GM18951 (cell line): Measurements from ENCODE around the gene ADAM17.
"Not testable (repeated sequence)": the region's sequence is repeated elsewhere in the genome, so short reads cannot be mapped to it uniquely, and the experiment has no call there.

Source experiments
- POLR2A ChIP-seq: IDR thresholded peaks from 4 replicates; pipeline ENCODE4 v1.6.1; 2011; ENCODE audit warnings: mild to moderate bottlenecking; ENCODE audit not compliant: insufficient read length, insufficient read depth; ENCODE audit errors: extremely low read depth
- in situ Hi-C: fragments of 300-500 bp; cut with MboI; formaldehyde crosslinking; loops from one replicate; pipeline ENCODE4 v1.12.0; 2022; ENCODE audit warnings: low sequenced_read_pairs, mixed read lengths, inconsistent platforms; ENCODE audit not compliant: unreplicated experiment

Gene ADAM17

DNA sequence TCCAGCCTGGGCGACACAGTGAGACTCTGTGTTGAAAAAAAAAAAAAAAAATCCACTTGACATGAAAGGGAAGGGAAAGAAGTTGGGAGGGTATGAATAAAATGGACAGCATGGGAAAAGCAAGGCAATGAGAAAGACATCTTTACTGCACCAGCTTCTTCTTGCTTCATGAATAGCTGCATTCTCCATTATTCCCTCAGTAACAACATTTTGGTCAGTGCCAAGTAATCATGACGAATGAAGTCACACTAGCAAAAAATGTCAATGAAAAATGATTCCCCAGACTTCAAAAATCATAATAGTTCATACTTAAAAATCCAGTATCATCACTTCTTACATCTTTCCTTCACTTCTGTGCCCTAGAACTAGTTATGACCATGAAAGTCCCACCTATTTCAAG, 30.4 kb downstream of the ADAM17 start:
- in situ Hi-C loops, result no loop called here
- no peak for TF ChIP-seq POLR2A

DNA sequence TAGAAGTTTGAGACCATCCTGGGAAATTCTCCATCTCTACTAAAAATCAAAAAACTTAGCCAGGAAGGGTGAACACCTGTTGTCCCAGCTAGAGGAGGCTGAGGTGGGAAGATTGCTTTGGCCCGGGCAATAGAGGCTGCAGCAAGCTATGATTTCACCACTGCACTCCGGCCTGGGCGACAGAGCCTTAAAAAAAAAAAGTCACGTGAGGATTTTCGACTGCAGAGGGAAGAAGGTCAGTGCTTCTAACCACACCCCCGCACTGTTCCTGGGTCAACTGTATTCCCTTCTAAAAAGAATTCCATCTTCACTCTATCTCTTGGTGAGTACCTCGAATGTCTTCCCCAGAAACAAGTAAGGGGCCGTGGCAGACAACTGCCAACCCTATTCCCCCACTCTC, 31.3 kb downstream of the ADAM17 start:
- in situ Hi-C loops, result no loop called here
- TF ChIP-seq POLR2A, result no peak

DNA sequence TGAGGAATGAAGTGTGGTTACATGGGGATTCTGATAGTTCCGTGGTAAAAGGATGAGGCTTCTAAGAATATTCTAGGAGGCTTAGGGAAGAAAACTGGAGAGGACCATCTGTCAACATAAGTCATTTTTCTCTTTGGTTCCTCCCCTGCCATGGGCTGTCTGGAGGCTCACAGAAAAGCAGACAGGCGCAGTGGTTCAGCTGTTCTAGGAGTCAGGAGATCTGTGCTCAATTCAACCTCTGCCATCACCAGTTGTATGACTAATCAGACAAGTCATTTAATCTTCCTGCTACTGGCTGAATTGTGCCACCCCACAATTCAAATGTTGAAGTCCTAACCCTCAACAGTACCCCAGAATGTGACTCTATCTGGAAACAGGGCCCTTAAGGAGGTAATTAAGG, 36.4 kb downstream of the ADAM17 start:
- no peak for TF ChIP-seq POLR2A
- in situ Hi-C loops, result no loop called here

DNA sequence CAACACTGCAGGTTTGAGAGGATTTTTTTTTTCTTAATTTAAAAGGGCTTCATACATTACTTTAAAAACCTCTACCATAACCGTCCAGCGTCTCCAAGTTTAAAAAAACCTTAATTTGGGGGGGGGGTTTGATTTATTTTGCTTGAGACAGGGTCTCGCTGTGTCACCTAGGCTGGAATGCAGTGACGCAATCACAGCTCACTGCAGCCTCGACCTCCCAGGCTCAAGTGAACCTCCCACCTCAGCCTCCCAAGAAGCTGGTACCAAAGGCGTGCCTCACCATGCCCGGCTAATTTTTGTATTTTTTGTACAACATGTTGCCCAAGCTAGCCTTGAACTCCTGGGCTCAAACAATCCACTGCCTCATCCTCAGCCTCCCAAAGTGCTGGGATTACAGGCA, 36.9 kb downstream of the ADAM17 start:
- in situ Hi-C loops, result no loop called here
- TF ChIP-seq POLR2A, result no peak

DNA sequence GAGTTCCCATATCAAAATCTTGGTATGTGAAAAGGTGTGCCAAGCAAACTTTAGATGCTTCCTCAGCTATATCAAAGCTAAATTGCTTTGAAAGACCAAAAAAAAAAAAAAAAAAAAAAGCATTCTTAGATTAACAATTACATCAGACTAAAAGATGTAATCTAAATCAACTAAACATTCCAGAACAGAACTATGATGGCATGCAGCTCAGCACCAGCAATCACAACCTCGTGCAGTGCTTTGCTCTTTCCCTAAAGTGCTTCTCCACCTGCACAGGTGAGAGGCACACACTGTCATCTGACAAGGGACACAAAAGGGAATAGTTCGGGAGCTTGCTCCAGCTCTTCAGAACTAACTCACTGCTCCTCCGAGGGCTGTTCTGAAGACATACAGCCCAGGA, 37.5 kb downstream of the ADAM17 start:
- no peak for TF ChIP-seq POLR2A
- in situ Hi-C loops, result no loop called here

DNA sequence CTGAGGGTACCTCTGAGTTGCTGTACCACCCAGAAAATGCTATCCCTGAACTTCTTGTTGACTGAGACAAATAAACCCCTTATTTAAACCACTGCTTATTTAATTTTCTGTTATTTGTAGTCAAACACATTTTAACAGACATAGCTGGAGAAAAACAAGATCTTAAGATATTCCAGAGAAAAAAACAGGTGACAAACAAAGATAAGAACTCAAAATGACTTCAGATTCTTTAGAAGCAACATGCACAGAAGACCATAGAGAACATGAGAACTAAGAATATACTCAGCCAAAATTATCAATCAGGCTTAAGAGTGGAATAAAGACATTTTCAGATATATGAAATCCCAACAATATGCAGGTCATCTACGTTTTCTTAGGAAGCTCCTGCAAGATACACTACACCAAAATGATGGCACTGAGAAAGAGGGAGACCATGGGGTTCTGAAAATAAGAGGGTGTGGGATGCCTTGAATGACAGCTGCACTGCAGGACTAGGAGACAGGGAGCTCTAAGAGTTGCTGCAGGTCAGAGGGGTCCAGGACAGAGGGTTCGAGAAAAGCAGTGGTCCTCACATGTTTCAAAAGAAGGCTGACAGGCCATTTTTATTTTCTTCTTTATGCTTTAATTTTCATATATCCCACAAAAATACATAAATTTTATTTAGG, 38.4 kb downstream of the ADAM17 start:
- in situ Hi-C loops, result no loop called here
- no peak for TF ChIP-seq POLR2A

DNA sequence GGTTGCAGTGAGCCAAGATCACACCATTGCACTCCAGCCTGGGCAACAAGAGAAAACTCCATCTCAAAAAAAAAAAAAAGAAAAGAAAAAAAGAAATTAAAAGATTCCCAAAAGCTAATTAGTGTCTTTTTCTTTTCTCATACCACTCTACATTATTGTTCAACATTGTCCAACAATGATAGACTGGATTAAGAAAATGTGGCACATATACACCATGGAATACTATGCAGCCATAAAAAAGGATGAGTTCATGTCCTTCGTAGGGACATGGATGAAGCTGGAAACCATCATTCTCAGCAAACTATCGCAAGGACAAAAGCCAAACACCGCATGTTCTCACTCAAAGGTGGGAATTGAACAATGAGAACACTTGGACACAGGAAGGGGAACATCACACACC, 41.7 kb downstream of the ADAM17 start:
- in situ Hi-C loops, result not testable (repeated sequence)

DNA sequence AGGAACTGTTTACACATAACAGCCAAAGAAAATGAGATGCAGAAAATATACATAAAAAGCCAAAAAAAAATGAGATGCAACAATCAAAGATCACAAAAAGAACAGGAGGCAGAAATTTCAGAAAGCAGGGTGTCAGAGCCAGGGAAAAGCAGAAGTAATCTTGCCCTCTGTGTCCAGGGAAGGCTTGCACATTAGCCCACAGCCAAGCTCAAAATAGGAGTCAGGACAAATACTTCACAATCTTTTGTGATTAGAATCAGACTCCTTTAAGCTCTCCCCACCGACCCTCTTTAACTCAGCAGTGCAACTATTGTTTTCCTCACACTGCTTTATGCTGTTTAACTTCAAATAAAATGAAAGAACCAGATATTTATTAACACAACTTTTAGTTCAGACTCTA, 46.7 kb downstream of the ADAM17 start:
- TF ChIP-seq POLR2A, result no peak
- in situ Hi-C loops, result no loop called here

DNA sequence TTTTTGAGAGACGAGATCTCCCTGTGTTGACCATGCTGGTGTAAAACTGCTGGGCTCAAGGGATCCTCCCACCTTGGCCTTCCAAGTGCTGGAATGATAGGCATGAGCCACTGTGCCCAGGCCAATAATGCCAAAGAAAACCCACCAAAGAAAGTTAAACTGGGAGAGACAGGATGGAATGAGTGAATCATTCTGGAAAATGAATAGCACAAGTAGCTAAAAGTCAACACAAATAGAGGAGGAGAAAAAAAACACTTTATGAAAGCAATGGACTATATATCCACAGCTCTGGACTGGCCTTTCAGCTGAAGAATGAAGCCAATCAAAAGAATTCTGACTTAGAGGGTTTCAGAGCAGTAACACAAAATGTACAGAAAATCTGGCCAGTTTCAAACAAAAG, 57.4 kb downstream of the ADAM17 start:
- in situ Hi-C loops, result no loop called here
- no peak for TF ChIP-seq POLR2A

DNA sequence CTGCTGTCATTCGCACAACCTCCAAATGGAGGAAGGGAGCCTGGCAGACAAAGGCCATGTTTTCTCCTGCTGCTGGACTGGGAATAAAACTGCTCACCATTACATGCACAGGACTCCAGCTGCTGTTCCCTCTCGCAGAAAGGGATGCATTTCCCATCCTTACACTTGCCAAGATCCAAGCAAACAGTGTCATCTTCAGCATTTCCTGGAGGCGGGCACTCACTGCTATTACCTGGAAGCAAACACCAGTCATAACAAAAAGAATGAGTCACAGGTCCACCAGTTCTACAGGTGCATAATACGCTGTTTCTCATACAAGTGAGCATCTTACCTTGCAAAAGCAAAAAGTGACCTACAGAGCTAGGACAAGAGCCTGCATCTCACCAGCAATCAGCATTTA, 58.6 kb downstream of the ADAM17 start:
- no peak for TF ChIP-seq POLR2A
- in situ Hi-C loops, result no loop called here

DNA sequence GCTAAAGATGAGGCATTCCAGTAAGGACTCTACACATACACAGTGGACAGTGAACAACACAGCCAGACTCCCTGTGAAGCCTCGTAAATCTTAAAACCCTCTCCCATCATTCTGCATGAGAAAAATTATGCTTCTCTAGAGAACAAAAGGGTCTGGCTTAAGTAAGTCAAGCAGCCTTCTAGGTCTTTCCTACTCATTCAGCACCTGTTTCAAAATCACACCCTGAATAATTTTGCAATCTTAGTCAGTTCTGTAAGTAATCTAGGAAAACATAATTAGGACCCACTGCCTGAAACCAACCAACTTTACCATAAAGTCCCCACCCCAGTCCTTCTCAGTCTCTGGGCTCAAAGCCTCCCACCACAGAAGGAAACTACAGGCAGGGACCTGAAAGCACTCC, 61.5 kb downstream of the ADAM17 start:
- in situ Hi-C loops, result no loop called here
- TF ChIP-seq POLR2A, result no peak

DNA sequence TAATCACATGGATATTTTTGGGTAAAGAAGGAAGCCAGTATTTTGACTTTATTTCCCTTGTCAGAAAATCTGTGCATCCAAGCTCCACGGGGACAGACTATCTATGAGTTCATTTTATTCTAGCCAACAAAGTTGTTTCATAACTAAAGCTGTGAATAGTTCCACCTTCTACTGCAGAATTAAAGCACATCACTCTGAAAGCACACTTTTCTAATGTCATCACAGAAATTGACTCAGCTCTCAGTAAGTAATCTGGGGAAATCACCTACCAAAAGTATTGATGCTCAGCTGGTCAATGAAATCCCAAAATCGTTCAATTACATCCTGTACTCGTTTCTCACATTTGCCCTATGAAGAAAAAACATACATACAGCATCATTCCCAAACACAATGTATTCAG, 62.2 kb downstream of the ADAM17 start:
- no peak for TF ChIP-seq POLR2A
- in situ Hi-C loops, result no loop called here

DNA sequence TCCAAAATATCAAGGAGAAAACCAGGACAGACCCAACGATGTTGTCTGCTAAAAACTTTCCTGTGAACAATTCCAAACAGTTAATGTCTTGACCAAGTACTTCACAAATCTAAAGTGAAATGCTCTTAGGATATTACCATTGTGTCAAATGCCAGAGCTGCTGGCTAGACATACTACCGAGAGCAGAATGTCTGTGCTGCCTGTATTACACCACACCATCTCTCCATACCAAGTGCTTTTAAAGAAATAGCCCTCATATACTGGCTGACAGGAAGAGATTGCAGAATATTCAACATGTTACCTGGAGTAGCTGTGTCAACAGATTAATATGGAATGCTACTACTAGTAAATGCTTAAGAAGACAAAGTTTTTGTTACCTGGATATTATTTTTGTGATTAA, 62.7 kb downstream of the ADAM17 start:
- in situ Hi-C loops, result no loop called here
- TF ChIP-seq POLR2A, result no peak

DNA sequence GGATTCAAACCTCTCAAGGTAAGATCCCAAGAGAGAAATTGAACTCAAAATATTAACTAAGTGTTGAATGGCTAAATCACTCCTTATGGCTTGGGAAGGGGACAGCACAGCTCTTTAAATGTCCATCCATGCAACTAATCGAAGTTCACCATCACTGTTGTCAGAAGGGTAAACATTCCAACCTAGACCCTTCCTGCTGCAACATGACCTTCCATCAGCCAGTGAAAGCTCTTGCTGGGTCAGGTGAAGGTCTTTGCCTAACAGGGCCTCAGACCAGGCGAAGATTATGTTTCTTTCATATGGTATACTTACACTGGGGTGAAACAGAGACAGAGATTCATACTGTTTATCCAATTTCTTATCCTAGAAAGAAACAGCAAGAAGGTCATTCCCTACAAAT, 64.8 kb downstream of the ADAM17 start:
- in situ Hi-C loops, result no loop called here
- TF ChIP-seq POLR2A, result no peak

DNA sequence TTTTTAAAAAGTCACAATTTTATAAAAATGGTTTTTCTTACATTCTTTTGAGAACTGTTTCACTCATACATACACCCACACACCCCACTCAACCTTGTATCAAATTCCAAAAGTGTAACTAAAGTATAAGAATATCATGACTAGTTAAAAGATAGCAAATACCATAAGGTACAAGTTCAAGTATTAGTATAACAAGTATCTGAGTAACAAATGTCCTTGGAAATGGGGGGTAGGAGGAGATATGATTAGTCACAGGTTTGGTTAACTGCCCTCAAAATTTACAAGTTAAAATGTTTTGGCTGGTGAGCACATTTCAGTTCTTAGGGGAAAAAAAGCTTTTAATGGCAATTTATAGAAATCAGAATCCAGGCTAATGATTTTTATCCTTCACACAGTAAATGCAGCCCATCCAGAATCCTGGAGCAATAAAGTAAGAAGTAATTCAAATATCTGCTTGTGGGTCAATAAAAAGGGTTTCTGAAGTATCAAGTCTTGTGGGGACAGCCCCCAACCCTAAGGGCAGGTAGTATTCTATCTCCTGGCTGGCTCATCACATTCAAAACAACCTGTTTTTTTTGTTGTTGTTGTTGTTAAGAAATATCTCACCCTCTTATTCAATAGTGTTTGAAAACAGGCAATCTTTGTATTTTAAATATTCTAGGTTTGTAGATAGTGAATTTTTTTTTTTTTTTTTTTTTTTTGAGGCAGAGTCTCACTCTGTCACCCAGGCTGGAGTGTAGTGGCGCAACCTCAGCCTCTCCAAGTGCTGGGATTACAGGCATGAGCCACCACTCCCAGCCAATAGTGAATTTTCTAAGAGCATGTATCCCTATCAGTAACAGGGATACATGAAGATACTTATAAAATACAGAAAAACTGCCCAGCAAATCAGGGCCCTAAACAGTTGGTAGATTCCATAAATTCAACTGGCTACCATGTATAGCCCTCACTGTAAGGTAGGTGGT, 66.8 kb downstream of the ADAM17 start:
- no peak for TF ChIP-seq POLR2A
- in situ Hi-C loops, result no loop called here

DNA sequence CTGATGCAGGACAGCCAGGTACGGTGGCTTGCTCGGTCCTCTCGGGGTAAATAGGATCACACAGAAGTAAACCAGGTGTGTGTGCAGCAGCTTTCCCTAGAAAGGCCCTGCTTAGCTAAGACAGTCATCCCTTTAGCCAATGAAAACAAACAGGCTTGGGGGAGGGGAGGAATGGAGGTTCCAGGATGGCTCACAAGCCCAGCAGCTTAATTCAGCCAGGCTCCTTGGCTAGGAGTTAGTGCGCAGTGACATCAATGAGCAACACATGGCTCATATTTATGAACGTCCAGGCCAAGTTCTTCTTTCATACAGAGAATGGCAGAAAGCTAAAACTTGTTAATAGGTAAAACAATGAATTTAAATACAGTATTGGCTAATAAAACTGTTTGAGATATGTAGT, 71.1 kb downstream of the ADAM17 start:
- TF ChIP-seq POLR2A, result no peak
- in situ Hi-C loops, result no loop called here
